HCT116 (cell line): Measurements from ENCODE around the gene GNS. TPM values are rescaled to one million over a fixed set of nuclear protein-coding genes. Genes with fewer than 3 reads are reported as not detected.

Experiments
- ATAC-seq: fragments of 200-7000 bp; cut with Tn5 transposase; 2 replicates; pipeline ENCODE4 v1.9.1; 2020; ENCODE audit warnings: mild to moderate bottlenecking, moderate library complexity
- BruUV-seq: library from RNA; stranded (reverse); fragments of 400-500 nt; replicated peaks from 2 replicates; lab custom pipeline; 2021; lab: Mats Ljungman, UMichigan
- CTCF ChIA-PET: fragments of 300-600 bp; sonication (Branson Sonifier 250); formaldehyde crosslinking; loops from one replicate; lab custom pipeline; 2021; ENCODE audit warnings: antibody characterized with exemption; lab: Charles Lee
- POLR2A ChIA-PET: fragments of 300-600, 350-600 bp; sonication (Branson Sonifier 250); formaldehyde crosslinking; loops from one replicate; lab custom pipeline; 2021; ENCODE audit warnings: antibody characterized with exemption; lab: Charles Lee
- RAD21 ChIA-PET, 2 experiments: fragments of 300-600 bp; sonication (Branson Sonifier 250); formaldehyde crosslinking; loops; one replicate each; lab custom pipeline; 2023; ENCODE audit warnings: low total read pairs in 2 of 2; ENCODE audit not compliant: uncharacterized antibody in 2 of 2, unreplicated experiment in 2 of 2, low non-redundant PET in 1 of 2; lab: Charles Lee
- DNase-seq: peaks from one replicate; pipeline ENCODE4 v3.0.0-alpha.2; 2010; ENCODE audit warnings: low read depth, low spot score
- H2AFZ ChIP-seq: fragments of 200-600 bp; shearing (Covaris generic), sonication (generic); 2 replicates; pipeline ENCODE4 v1.6.1; 2017; ENCODE audit warnings: low read depth, mixed run types, mixed read lengths, antibody characterized with exemption, low read length; ENCODE audit not compliant: poor library complexity, severe bottlenecking
- H3K27ac ChIP-seq: 2 replicates; pipeline ENCODE4 v1.5.1; 2012; ENCODE audit warnings: low read depth, low read length
- H3K27me3 ChIP-seq: fragments of 200-600 bp; sonication (generic); 2 replicates; pipeline ENCODE4 v1.6.1; 2016; ENCODE audit warnings: mixed run types, low read length, mixed read lengths; ENCODE audit not compliant: insufficient read depth
- H3K36me3 ChIP-seq, 2 experiments: fragments of 200-500 bp in 1 of 2; fragments of 200-600 bp in 1 of 2; sonication (Bioruptor generic) in 1 of 2; sonication (generic) in 1 of 2; 2 replicates each; pipeline versions ENCODE4 v1.5.1 to v1.6.1; 2014 to 2016; ENCODE audit warnings: low read length in 2 of 2, inconsistent platforms in 1 of 2, mixed read lengths in 1 of 2, mixed run types in 1 of 2; ENCODE audit not compliant: insufficient read depth in 2 of 2, control insufficient read depth in 1 of 2
- H3K4me1 ChIP-seq, 2 experiments: fragments of 200-600 bp in 1 of 2; sonication (generic) in 1 of 2; 2 replicates each; pipeline versions ENCODE4 v1.5.1 to v1.6.1; 2012 to 2017; ENCODE audit warnings: low read length in 2 of 2, inconsistent platforms in 1 of 2, mild to moderate bottlenecking in 1 of 2, mixed read lengths in 1 of 2, mixed run types in 1 of 2, moderate library complexity in 1 of 2; ENCODE audit not compliant: insufficient read depth in 2 of 2, control insufficient read depth in 1 of 2
- H3K4me2 ChIP-seq: fragments of 200-600 bp; sonication (generic); 2 replicates; pipeline ENCODE4 v1.6.1; 2017; ENCODE audit warnings: mixed run types, low read length, mixed read lengths
- H3K4me3 ChIP-seq, 2 experiments: fragments of 200-600 bp in 1 of 2; sonication (generic) in 1 of 2; replicated peaks in 1 of 2; 2 replicates each; pipeline ENCODE4 v1.5.1; 2011 to 2016; ENCODE audit warnings: low read length in 2 of 2, control low read depth in 1 of 2, low read depth in 1 of 2, mild to moderate bottlenecking in 1 of 2, mixed read lengths in 1 of 2, mixed run types in 1 of 2
- H3K79me2 ChIP-seq: fragments of 200-600 bp; sonication (generic); 2 replicates; pipeline ENCODE4 v1.6.1; 2017; ENCODE audit warnings: mild to moderate bottlenecking, mixed run types, low read length, moderate library complexity, mixed read lengths; ENCODE audit not compliant: insufficient read depth
- H3K9ac ChIP-seq: fragments of 200-600 bp; sonication (generic); 2 replicates; pipeline ENCODE4 v1.6.1; 2016; ENCODE audit warnings: low read length, mixed read lengths
- H3K9me2 ChIP-seq: fragments of 200-600 bp; sonication (generic), shearing (Covaris generic); 2 replicates; pipeline ENCODE4 v1.6.1; 2017; ENCODE audit warnings: mixed run types, mild to moderate bottlenecking, moderate library complexity; ENCODE audit not compliant: insufficient read depth
- H3K9me3 ChIP-seq, 2 experiments: fragments of 200-500 bp in 1 of 2; fragments of 200-600 bp in 1 of 2; sonication (Bioruptor generic) in 1 of 2; sonication (generic) in 1 of 2; 2 replicates each; pipeline ENCODE4 v1.6.1; 2014 to 2017; ENCODE audit warnings: low read length in 2 of 2, mixed read lengths in 2 of 2, inconsistent platforms in 1 of 2, low read depth in 1 of 2, mild to moderate bottlenecking in 1 of 2, mixed run types in 1 of 2, moderate library complexity in 1 of 2; ENCODE audit not compliant: control insufficient read depth in 1 of 2, insufficient read depth in 1 of 2
- H4K20me1 ChIP-seq: fragments of 200-600 bp; sonication (generic), shearing (Covaris generic); 2 replicates; pipeline ENCODE4 v1.6.1; 2017; ENCODE audit warnings: mixed run types, mild to moderate bottlenecking, moderate library complexity; ENCODE audit not compliant: insufficient read depth
- CBX3 ChIP-seq: IDR thresholded peaks from 2 replicates; pipeline ENCODE4 v1.6.1; 2012; ENCODE audit warnings: low read depth
- CEBPB ChIP-seq: IDR thresholded peaks from 2 replicates; pipeline ENCODE4 v1.6.1; 2012; ENCODE audit warnings: low read depth
- EGR1 ChIP-seq: IDR thresholded peaks from 2 replicates; pipeline ENCODE4 v1.6.1; 2012; ENCODE audit warnings: low read depth
- ELF1 ChIP-seq: IDR thresholded peaks from 2 replicates; pipeline ENCODE4 v1.6.1; 2012; ENCODE audit warnings: low read depth, borderline replicate concordance
- EZH2 ChIP-seq: fragments of 200-600 bp; sonication (generic); IDR thresholded peaks from 2 replicates; pipeline ENCODE4 v1.6.1; 2017; ENCODE audit warnings: antibody characterized with exemption, mixed run types
- FOSL1 ChIP-seq: IDR thresholded peaks from 2 replicates; pipeline ENCODE4 v1.6.1; 2012; ENCODE audit warnings: low read depth
- JUND ChIP-seq: IDR thresholded peaks from 2 replicates; pipeline ENCODE4 v1.6.1; 2012
- POLR2A ChIP-seq: IDR thresholded peaks from 2 replicates; pipeline ENCODE4 v1.7.0; 2011; ENCODE audit warnings: borderline replicate concordance; ENCODE audit not compliant: insufficient read depth, insufficient read length; ENCODE audit errors: extremely low read depth
- POLR2AphosphoS5 ChIP-seq: IDR thresholded peaks from 2 replicates; pipeline ENCODE4 v1.6.1; 2011; ENCODE audit warnings: mild to moderate bottlenecking, low read depth, low read length, moderate library complexity
- SIN3A ChIP-seq: IDR thresholded peaks from 2 replicates; pipeline ENCODE4 v1.6.1; 2012; ENCODE audit warnings: low read depth
- SP1 ChIP-seq: IDR thresholded peaks from 2 replicates; pipeline ENCODE4 v1.6.1; 2012; ENCODE audit warnings: low read depth
- TCF7L2 ChIP-seq: IDR thresholded peaks from 2 replicates; pipeline ENCODE4 v1.7.0; 2011; ENCODE audit warnings: borderline replicate concordance, inconsistent platforms; ENCODE audit not compliant: insufficient read depth, insufficient read length; ENCODE audit errors: extremely low read depth
- ZFX ChIP-seq: fragments of 450-650 bp; IDR thresholded peaks from 2 replicates; pipeline ENCODE4 v1.6.1; 2017
- ZNF274 ChIP-seq: fragments of 200-500 bp; sonication (Bioruptor generic); IDR thresholded peaks from 2 replicates; pipeline ENCODE4 v1.6.1; 2014; ENCODE audit warnings: mild to moderate bottlenecking, low read depth, low read length, inconsistent platforms
- intact Hi-C: fragments of 100-400 bp; cut with micrococcal nuclease; formaldehyde crosslinking; loops from 2 replicates; pipeline ENCODE4 v1.10.0; 2022
- total RNA-seq: library from RNA; stranded (reverse); gene quantifications from one replicate; pipeline ENCODE4 v1.2.1, GENCODE V29; 2021; ENCODE audit not compliant: unreplicated experiment
- TF ChIP-seq, protein P1 (sequence below): IDR thresholded peaks from 2 replicates; pipeline ENCODE4 v1.6.1; 2012; ENCODE audit warnings: low read depth
- TF ChIP-seq, protein P2 (sequence below): IDR thresholded peaks from 2 replicates; pipeline ENCODE4 v1.6.1; 2012
- TF ChIP-seq, protein P3 (sequence below): IDR thresholded peaks from 2 replicates; pipeline ENCODE4 v1.6.1; 2011; ENCODE audit warnings: mild to moderate bottlenecking, low read length, moderate library complexity; ENCODE audit not compliant: insufficient replicate concordance; ENCODE audit errors: extremely low read depth

The GNS gene
- total RNA-seq, 1 experiment from 2014 or later = 45.7 TPM

DNA sequence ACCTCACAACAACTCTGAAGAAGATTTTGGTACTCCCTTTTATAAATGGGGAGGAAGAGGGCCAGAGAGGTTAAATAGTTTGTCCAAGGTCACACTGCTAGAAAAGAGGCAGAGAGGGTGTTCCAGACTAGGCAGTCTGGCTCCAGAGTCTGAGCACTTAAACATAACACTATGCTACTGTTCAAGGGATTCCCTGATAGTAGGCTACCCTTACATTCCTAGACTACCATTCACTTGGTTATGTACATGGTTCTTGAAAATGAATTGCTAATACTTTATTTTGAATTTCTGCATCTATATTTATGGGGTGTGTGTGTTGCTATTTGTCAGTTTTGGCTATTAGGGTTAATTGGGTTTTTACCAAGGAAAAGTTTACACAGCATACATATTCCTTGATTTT is 7.2 kb downstream of the GNS start:
- no peaks in the 10 kb centered on the region for H4K20me1 ChIP-seq
- H3K9me2 ChIP-seq = no peaks in the 10 kb centered on the region
- CTCF ChIA-PET = no interaction called here
- 0 out of 2 replicates have a peak, but pooled peaks cover 7% of the 10 kb centered on the region for H3K79me2 ChIP-seq
- TF ChIP-seq ELF1 (no peak), ZNF274 (no peak), FOSL1 (no peak), POLR2A (no peak), POLR2AphosphoS5 (no peak), SIN3A (no peak), CBX3 (no peak), ZFX (no peak), JUND (no peak), EGR1 (no peak), EZH2 (no peak), TCF7L2 (no peak), CEBPB (no peak), SP1 (no peak)
- TF ChIP-seq, protein P1, sequence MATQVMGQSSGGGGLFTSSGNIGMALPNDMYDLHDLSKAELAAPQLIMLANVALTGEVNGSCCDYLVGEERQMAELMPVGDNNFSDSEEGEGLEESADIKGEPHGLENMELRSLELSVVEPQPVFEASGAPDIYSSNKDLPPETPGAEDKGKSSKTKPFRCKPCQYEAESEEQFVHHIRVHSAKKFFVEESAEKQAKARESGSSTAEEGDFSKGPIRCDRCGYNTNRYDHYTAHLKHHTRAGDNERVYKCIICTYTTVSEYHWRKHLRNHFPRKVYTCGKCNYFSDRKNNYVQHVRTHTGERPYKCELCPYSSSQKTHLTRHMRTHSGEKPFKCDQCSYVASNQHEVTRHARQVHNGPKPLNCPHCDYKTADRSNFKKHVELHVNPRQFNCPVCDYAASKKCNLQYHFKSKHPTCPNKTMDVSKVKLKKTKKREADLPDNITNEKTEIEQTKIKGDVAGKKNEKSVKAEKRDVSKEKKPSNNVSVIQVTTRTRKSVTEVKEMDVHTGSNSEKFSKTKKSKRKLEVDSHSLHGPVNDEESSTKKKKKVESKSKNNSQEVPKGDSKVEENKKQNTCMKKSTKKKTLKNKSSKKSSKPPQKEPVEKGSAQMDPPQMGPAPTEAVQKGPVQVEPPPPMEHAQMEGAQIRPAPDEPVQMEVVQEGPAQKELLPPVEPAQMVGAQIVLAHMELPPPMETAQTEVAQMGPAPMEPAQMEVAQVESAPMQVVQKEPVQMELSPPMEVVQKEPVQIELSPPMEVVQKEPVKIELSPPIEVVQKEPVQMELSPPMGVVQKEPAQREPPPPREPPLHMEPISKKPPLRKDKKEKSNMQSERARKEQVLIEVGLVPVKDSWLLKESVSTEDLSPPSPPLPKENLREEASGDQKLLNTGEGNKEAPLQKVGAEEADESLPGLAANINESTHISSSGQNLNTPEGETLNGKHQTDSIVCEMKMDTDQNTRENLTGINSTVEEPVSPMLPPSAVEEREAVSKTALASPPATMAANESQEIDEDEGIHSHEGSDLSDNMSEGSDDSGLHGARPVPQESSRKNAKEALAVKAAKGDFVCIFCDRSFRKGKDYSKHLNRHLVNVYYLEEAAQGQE = no peak
- TF ChIP-seq, protein P2, sequence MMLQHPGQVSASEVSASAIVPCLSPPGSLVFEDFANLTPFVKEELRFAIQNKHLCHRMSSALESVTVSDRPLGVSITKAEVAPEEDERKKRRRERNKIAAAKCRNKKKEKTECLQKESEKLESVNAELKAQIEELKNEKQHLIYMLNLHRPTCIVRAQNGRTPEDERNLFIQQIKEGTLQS = no peak
- TF ChIP-seq, protein P3, sequence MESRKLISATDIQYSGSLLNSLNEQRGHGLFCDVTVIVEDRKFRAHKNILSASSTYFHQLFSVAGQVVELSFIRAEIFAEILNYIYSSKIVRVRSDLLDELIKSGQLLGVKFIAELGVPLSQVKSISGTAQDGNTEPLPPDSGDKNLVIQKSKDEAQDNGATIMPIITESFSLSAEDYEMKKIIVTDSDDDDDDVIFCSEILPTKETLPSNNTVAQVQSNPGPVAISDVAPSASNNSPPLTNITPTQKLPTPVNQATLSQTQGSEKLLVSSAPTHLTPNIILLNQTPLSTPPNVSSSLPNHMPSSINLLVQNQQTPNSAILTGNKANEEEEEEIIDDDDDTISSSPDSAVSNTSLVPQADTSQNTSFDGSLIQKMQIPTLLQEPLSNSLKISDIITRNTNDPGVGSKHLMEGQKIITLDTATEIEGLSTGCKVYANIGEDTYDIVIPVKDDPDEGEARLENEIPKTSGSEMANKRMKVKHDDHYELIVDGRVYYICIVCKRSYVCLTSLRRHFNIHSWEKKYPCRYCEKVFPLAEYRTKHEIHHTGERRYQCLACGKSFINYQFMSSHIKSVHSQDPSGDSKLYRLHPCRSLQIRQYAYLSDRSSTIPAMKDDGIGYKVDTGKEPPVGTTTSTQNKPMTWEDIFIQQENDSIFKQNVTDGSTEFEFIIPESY = no peak
- H3K36me3 ChIP-seq = peaks cover 0 to 7% of the 10 kb centered on the region in 2 experiments; a peak in 2 of 4 replicates
- no TSS peak for BruUV-seq
- no peak overlapping the region for H3K9ac ChIP-seq
- H3K9me3 ChIP-seq = no peaks in the 10 kb centered on the region
- intact Hi-C loops = loop anchor here (10.0 kb wide), 1 partner anchor 927 kb away; no protein-coding TSS in a partner anchor
- no peak overlapping the region for H3K4me3 ChIP-seq
- ATAC-seq (no peak), DNase-seq (no peak)
- RAD21 ChIA-PET = no interaction called here
- H2AFZ ChIP-seq = no peak overlapping the region
- no peak overlapping the region for H3K4me2 ChIP-seq
- no peaks in the 10 kb centered on the region for H3K4me1 ChIP-seq
- no peak overlapping the region for H3K27ac ChIP-seq
- POLR2A ChIA-PET = no interaction called here
- no peaks in the 10 kb centered on the region for H3K27me3 ChIP-seq
